ENCODE results near the gene IQSEC3. TPM values are rescaled to one million over a fixed set of nuclear protein-coding genes. Genes with fewer than 3 reads are reported as not detected.
"Not testable (repeated sequence)": the region's sequence is repeated elsewhere in the genome, so short reads cannot be mapped to it uniquely, and the experiment has no call there.

IQSEC3 gene
- total and polyA plus RNA-seq, 2 donors from 2014 or later = 1.4 to 6.9 TPM

GRCh38 chr12:39555-40265, 26.9 kb upstream of the IQSEC3 start:
- H3K36me3 ChIP-seq (ENCODE audit: control insufficient read depth in 2 of 3, insufficient read depth in 3 of 3, low read length in 3 of 3); FAIRE-seq; H3K9ac ChIP-seq (ENCODE audit: low read length in 3 of 3); intact Hi-C loops (cut with DNase I); H3K4me1 ChIP-seq (ENCODE audit: control insufficient read depth in 2 of 3, insufficient read depth in 2 of 3, low read depth in 1 of 3, low read length in 3 of 3); H3K27me3 ChIP-seq (ENCODE audit: control insufficient read depth, insufficient read depth, low read length); H3K9me3 ChIP-seq (ENCODE audit: control insufficient read depth in 2 of 3, insufficient read depth in 1 of 3, low read length in 3 of 3); H3K4me3 ChIP-seq (ENCODE audit: low read length in 3 of 3); H3K27ac ChIP-seq (ENCODE audit: low read depth in 2 of 2, low read length in 2 of 2): not testable (repeated sequence)
- peak in 1 of 5 donors; percentile 2 for DNase-seq

GRCh38 chr12:44352-44751, 22.2 kb upstream of the IQSEC3 start:
- intact Hi-C loops (cut with DNase I) = not testable (repeated sequence)

GRCh38 chr12:45235-45990, 21.2 kb upstream of the IQSEC3 start:
- H3K9ac ChIP-seq (ENCODE audit: low read length in 3 of 3); H3K36me3 ChIP-seq (ENCODE audit: control insufficient read depth in 2 of 3, insufficient read depth in 3 of 3, low read length in 3 of 3); H3K27me3 ChIP-seq (ENCODE audit: control insufficient read depth, insufficient read depth, low read length); H3K9me3 ChIP-seq (ENCODE audit: control insufficient read depth in 2 of 3, insufficient read depth in 1 of 3, low read length in 3 of 3); H3K27ac ChIP-seq (ENCODE audit: low read depth in 2 of 2, low read length in 2 of 2); intact Hi-C loops (cut with DNase I); FAIRE-seq; H3K4me1 ChIP-seq (ENCODE audit: control insufficient read depth in 2 of 3, insufficient read depth in 2 of 3, low read depth in 1 of 3, low read length in 3 of 3); H3K4me3 ChIP-seq (ENCODE audit: low read length in 3 of 3): not testable (repeated sequence)
- DNase-seq = peak in 1 of 5 donors; percentile 4

More at GRCh38 chr12:44352-44751, 22.2 kb upstream of the IQSEC3 start:
- not testable (repeated sequence) for H3K9me3 ChIP-seq (ENCODE audit: control insufficient read depth in 2 of 3, insufficient read depth in 1 of 3, low read length in 3 of 3); H3K27ac ChIP-seq (ENCODE audit: low read depth in 2 of 2, low read length in 2 of 2); H3K9ac ChIP-seq (ENCODE audit: low read length in 3 of 3); H3K4me1 ChIP-seq (ENCODE audit: control insufficient read depth in 2 of 3, insufficient read depth in 2 of 3, low read depth in 1 of 3, low read length in 3 of 3); FAIRE-seq; H3K4me3 ChIP-seq (ENCODE audit: low read length in 3 of 3); H3K27me3 ChIP-seq (ENCODE audit: control insufficient read depth, insufficient read depth, low read length); DNase-seq; H3K36me3 ChIP-seq (ENCODE audit: control insufficient read depth in 2 of 3, insufficient read depth in 3 of 3, low read length in 3 of 3)

- intact Hi-C loops (cut with DNase I); H3K36me3 ChIP-seq (ENCODE audit: control insufficient read depth in 2 of 3, insufficient read depth in 3 of 3, low read length in 3 of 3); FAIRE-seq; H3K9ac ChIP-seq (ENCODE audit: low read length in 3 of 3); H3K4me1 ChIP-seq (ENCODE audit: control insufficient read depth in 2 of 3, insufficient read depth in 2 of 3, low read depth in 1 of 3, low read length in 3 of 3); H3K27ac ChIP-seq (ENCODE audit: low read depth in 2 of 2, low read length in 2 of 2); H3K27me3 ChIP-seq (ENCODE audit: control insufficient read depth, insufficient read depth, low read length); DNase-seq; H3K9me3 ChIP-seq (ENCODE audit: control insufficient read depth in 2 of 3, insufficient read depth in 1 of 3, low read length in 3 of 3); H3K4me3 ChIP-seq (ENCODE audit: low read length in 3 of 3): not testable (repeated sequence)
Observed at GRCh38 chr12:45991-46358, 20.6 kb upstream of the IQSEC3 start.

- H3K36me3 ChIP-seq (ENCODE audit: control insufficient read depth in 2 of 3, insufficient read depth in 3 of 3, low read length in 3 of 3); FAIRE-seq; DNase-seq; H3K9me3 ChIP-seq (ENCODE audit: control insufficient read depth in 2 of 3, insufficient read depth in 1 of 3, low read length in 3 of 3); H3K4me1 ChIP-seq (ENCODE audit: control insufficient read depth in 2 of 3, insufficient read depth in 2 of 3, low read depth in 1 of 3, low read length in 3 of 3); H3K27me3 ChIP-seq (ENCODE audit: control insufficient read depth, insufficient read depth, low read length); H3K9ac ChIP-seq (ENCODE audit: low read length in 3 of 3); intact Hi-C loops (cut with DNase I); H3K4me3 ChIP-seq (ENCODE audit: low read length in 3 of 3); H3K27ac ChIP-seq (ENCODE audit: low read depth in 2 of 2, low read length in 2 of 2): not testable (repeated sequence)
Observed at GRCh38 chr12:46542-46941, 20.0 kb upstream of the IQSEC3 start.

GRCh38 chr12:47699-48226, 18.8 kb upstream of the IQSEC3 start:
- H3K27ac ChIP-seq (ENCODE audit: low read depth in 2 of 2, low read length in 2 of 2); H3K9me3 ChIP-seq (ENCODE audit: control insufficient read depth in 2 of 3, insufficient read depth in 1 of 3, low read length in 3 of 3); H3K27me3 ChIP-seq (ENCODE audit: control insufficient read depth, insufficient read depth, low read length); H3K4me3 ChIP-seq (ENCODE audit: low read length in 3 of 3); H3K4me1 ChIP-seq (ENCODE audit: control insufficient read depth in 2 of 3, insufficient read depth in 2 of 3, low read depth in 1 of 3, low read length in 3 of 3); FAIRE-seq; H3K36me3 ChIP-seq (ENCODE audit: control insufficient read depth in 2 of 3, insufficient read depth in 3 of 3, low read length in 3 of 3); DNase-seq; H3K9ac ChIP-seq (ENCODE audit: low read length in 3 of 3); intact Hi-C loops (cut with DNase I): not testable (repeated sequence)

GRCh38 chr12:49149-49548, 17.4 kb upstream of the IQSEC3 start:
- H3K27ac ChIP-seq (ENCODE audit: low read depth in 2 of 2, low read length in 2 of 2); H3K27me3 ChIP-seq (ENCODE audit: control insufficient read depth, insufficient read depth, low read length); DNase-seq; H3K4me3 ChIP-seq (ENCODE audit: low read length in 3 of 3); H3K9ac ChIP-seq (ENCODE audit: low read length in 3 of 3); H3K4me1 ChIP-seq (ENCODE audit: control insufficient read depth in 2 of 3, insufficient read depth in 2 of 3, low read depth in 1 of 3, low read length in 3 of 3); H3K9me3 ChIP-seq (ENCODE audit: control insufficient read depth in 2 of 3, insufficient read depth in 1 of 3, low read length in 3 of 3); FAIRE-seq; H3K36me3 ChIP-seq (ENCODE audit: control insufficient read depth in 2 of 3, insufficient read depth in 3 of 3, low read length in 3 of 3); intact Hi-C loops (cut with DNase I): not testable (repeated sequence)

- H3K9me3 ChIP-seq (ENCODE audit: control insufficient read depth in 2 of 3, insufficient read depth in 1 of 3, low read length in 3 of 3); FAIRE-seq; H3K27me3 ChIP-seq (ENCODE audit: control insufficient read depth, insufficient read depth, low read length); intact Hi-C loops (cut with DNase I); DNase-seq; H3K27ac ChIP-seq (ENCODE audit: low read depth in 2 of 2, low read length in 2 of 2); H3K4me3 ChIP-seq (ENCODE audit: low read length in 3 of 3); H3K4me1 ChIP-seq (ENCODE audit: control insufficient read depth in 2 of 3, insufficient read depth in 2 of 3, low read depth in 1 of 3, low read length in 3 of 3); H3K36me3 ChIP-seq (ENCODE audit: control insufficient read depth in 2 of 3, insufficient read depth in 3 of 3, low read length in 3 of 3); H3K9ac ChIP-seq (ENCODE audit: low read length in 3 of 3): not testable (repeated sequence)
Observed at GRCh38 chr12:51087-51486, 15.5 kb upstream of the IQSEC3 start.

Data from kidney (tissue), 11 donors.